MM.1S (cell line): ENCODE data around the gene NCKAP5.

Experiments used
- DNase-seq: peaks from one replicate; pipeline ENCODE4 v3.0.0-alpha.2; 2015
- H2AFZ ChIP-seq: fragments of 300-600 bp; sonication (generic); 2 replicates; pipeline ENCODE4 v1.6.0; 2016; ENCODE audit warnings: antibody characterized with exemption, low read length
- H3F3A ChIP-seq: fragments of 300-600 bp; sonication (generic); 2 replicates; pipeline ENCODE4 v1.6.1; 2016; ENCODE audit warnings: mild to moderate bottlenecking, antibody characterized with exemption, low read length, moderate library complexity, mixed read lengths; ENCODE audit not compliant: insufficient read depth
- H3K27ac ChIP-seq: fragments of 300-600 bp; sonication (generic); 2 replicates; pipeline ENCODE4 v1.5.1; 2016; ENCODE audit warnings: mild to moderate bottlenecking, low read length
- H3K27me3 ChIP-seq: fragments of 300-600 bp; sonication (generic); replicated peaks from 2 replicates; pipeline ENCODE4 v1.6.0; 2016; ENCODE audit warnings: low read length; ENCODE audit not compliant: insufficient read depth
- H3K36me3 ChIP-seq: fragments of 300-600 bp; sonication (generic); replicated peaks from 2 replicates; pipeline ENCODE4 v1.6.1; 2016; ENCODE audit warnings: mild to moderate bottlenecking, low read length, mixed read lengths; ENCODE audit not compliant: insufficient read depth
- H3K4me1 ChIP-seq: fragments of 300-600 bp; sonication (generic); 2 replicates; pipeline ENCODE4 v1.6.1; 2016; ENCODE audit warnings: low read length, mixed read lengths
- H3K4me2 ChIP-seq: fragments of 300-600 bp; sonication (generic); 2 replicates; pipeline ENCODE4 v1.6.0; 2016; ENCODE audit warnings: low read depth, low read length
- H3K4me3 ChIP-seq: fragments of 300-600 bp; sonication (generic); 2 replicates; pipeline ENCODE4 v1.5.1; 2016; ENCODE audit warnings: low read length, mixed read lengths
- H3K79me2 ChIP-seq: fragments of 300-600 bp; sonication (generic); 2 replicates; pipeline ENCODE4 v1.6.1; 2016; ENCODE audit warnings: mixed run types, low read length, mixed read lengths
- H3K9ac ChIP-seq: fragments of 300-600 bp; sonication (generic); 2 replicates; pipeline ENCODE4 v1.6.1; 2016; ENCODE audit warnings: low read length, mixed read lengths
- H3K9me2 ChIP-seq: fragments of 300-600 bp; sonication (generic); replicated peaks from 2 replicates; pipeline ENCODE4 v1.6.1; 2016; ENCODE audit warnings: mild to moderate bottlenecking, low read length, mixed read lengths; ENCODE audit not compliant: insufficient read depth
- H3K9me3 ChIP-seq: fragments of 300-600 bp; sonication (generic); replicated peaks from 2 replicates; pipeline ENCODE4 v1.6.1; 2016; ENCODE audit warnings: mild to moderate bottlenecking, low read length, mixed read lengths; ENCODE audit not compliant: insufficient read depth
- H4K20me1 ChIP-seq: fragments of 300-600 bp; sonication (generic); 2 replicates; pipeline ENCODE4 v1.6.1; 2016; ENCODE audit warnings: mild to moderate bottlenecking, low read length, moderate library complexity, mixed read lengths; ENCODE audit not compliant: insufficient read depth
- EZH2 ChIP-seq: fragments of 300-600 bp; sonication (generic); optimal IDR thresholded peaks from 2 replicates; pipeline ENCODE3; 2017; ENCODE audit warnings: low read depth, mild to moderate bottlenecking, antibody characterized with exemption, low read length, mixed read lengths
- EZH2phosphoT487 ChIP-seq: fragments of 300-600 bp; sonication (generic); IDR thresholded peaks from 2 replicates; pipeline ENCODE4 v1.6.1; 2018; ENCODE audit warnings: antibody characterized with exemption, low read length
- TF ChIP-seq, protein P1 (sequence below): fragments of 300-600 bp; sonication (generic); IDR thresholded peaks from 2 replicates; pipeline ENCODE4 v1.5.1; 2016; ENCODE audit warnings: antibody characterized with exemption, low read length, mixed read lengths

The NCKAP5 gene

DNA sequence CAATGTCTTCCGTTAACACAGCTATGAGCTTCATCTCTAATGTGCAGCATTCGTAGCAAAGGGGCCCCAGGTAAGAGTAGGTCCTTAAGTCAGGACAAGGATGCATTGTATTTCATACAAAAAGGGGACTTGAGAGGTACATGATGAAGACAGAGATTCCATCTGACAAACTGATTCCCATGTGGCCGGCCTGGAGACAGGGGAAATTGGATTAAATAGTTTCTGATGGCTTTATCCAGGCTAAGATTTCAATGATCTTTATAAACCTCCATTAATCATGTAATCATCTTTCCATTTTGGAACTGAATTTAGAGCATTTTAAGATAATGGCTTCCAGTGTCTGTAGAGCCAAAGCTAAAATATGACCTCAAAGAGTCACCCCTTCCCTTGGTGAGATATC, 111.3 kb downstream of the NCKAP5 start:
- Histone ChIP-seq H3K9ac (no peak overlapping the region), H3K9me2 (no peaks in the 10 kb centered on the region), H3K79me2 (no peaks in the 10 kb centered on the region), H3K27ac (no peak overlapping the region), H3F3A (no peaks in the 10 kb centered on the region), H3K4me1 (no peaks in the 10 kb centered on the region), H3K27me3 (no peaks in the 10 kb centered on the region), H2AFZ (no peak overlapping the region), H3K36me3 (no peaks in the 10 kb centered on the region), H3K9me3 (no peaks in the 10 kb centered on the region), H3K4me2 (no peak overlapping the region), H4K20me1 (no peaks in the 10 kb centered on the region), H3K4me3 (no peak overlapping the region)
- no peak for DNase-seq
- TF ChIP-seq, protein P1, sequence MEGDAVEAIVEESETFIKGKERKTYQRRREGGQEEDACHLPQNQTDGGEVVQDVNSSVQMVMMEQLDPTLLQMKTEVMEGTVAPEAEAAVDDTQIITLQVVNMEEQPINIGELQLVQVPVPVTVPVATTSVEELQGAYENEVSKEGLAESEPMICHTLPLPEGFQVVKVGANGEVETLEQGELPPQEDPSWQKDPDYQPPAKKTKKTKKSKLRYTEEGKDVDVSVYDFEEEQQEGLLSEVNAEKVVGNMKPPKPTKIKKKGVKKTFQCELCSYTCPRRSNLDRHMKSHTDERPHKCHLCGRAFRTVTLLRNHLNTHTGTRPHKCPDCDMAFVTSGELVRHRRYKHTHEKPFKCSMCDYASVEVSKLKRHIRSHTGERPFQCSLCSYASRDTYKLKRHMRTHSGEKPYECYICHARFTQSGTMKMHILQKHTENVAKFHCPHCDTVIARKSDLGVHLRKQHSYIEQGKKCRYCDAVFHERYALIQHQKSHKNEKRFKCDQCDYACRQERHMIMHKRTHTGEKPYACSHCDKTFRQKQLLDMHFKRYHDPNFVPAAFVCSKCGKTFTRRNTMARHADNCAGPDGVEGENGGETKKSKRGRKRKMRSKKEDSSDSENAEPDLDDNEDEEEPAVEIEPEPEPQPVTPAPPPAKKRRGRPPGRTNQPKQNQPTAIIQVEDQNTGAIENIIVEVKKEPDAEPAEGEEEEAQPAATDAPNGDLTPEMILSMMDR = no peak
- TF ChIP-seq EZH2phosphoT487 = no peak
- TF ChIP-seq EZH2 = no peak

DNA sequence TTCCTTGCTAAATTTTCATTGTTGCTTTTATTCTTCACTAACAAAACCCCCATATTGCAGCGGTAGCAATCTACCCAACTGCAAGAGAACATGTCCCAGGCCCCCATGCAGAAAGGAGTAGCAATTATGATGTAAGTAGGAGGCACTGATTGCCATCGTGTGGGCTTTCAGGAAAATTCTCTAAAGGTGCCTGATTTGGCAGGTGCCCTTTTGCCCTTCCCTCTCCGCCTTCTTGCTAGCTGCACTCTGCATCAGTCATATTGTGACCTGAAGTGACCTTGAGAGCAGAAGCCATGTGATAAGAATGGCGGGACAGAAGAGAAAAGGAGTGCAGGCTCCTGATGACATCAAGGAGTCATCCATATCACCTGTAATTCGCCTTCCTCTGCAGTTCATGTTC, 112.1 kb downstream of the NCKAP5 start:
- no peaks in the 10 kb centered on the region for H3K79me2 ChIP-seq
- H3K9me3 ChIP-seq = no peaks in the 10 kb centered on the region
- H3K4me3 ChIP-seq = no peak overlapping the region
- no peak overlapping the region for H3K4me2 ChIP-seq
- no peaks in the 10 kb centered on the region for H3K36me3 ChIP-seq
- no peak overlapping the region for H2AFZ ChIP-seq
- no peak for TF ChIP-seq EZH2phosphoT487
- TF ChIP-seq, protein P1 = no peak
- TF ChIP-seq EZH2 = no peak
- H4K20me1 ChIP-seq = no peaks in the 10 kb centered on the region
- H3K27me3 ChIP-seq = no peaks in the 10 kb centered on the region
- H3K9ac ChIP-seq = no peak overlapping the region
- H3K9me2 ChIP-seq = no peaks in the 10 kb centered on the region
- no peaks in the 10 kb centered on the region for H3F3A ChIP-seq
- H3K4me1 ChIP-seq = no peaks in the 10 kb centered on the region
- H3K27ac ChIP-seq = no peak overlapping the region
- DNase-seq = no peak

DNA sequence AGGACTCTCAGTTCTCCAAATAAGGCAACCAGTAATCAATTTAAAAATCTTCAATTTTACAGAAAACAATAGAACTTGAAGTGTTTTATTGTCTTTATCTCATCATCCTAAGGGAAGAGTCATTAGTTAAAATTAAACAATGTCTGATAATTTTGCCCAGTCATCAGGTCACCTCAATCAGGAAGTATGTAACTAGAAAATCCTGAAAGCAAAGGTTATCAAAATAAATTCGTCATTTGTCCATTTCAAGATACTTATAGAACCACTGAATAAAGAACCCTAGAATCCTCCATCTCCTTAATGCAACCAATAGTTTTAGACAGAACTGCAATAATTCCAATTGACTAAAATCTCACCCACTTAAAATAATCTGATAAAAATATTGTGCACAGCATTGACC, 115.2 kb downstream of the NCKAP5 start:
- Histone ChIP-seq H3K4me1 (no peaks in the 10 kb centered on the region), H3K9me3 (no peaks in the 10 kb centered on the region), H3K27me3 (no peaks in the 10 kb centered on the region), H3K4me2 (no peak overlapping the region), H3K79me2 (no peaks in the 10 kb centered on the region), H3K9ac (no peak overlapping the region), H4K20me1 (no peaks in the 10 kb centered on the region), H3K36me3 (no peaks in the 10 kb centered on the region), H3K9me2 (no peaks in the 10 kb centered on the region), H3F3A (no peaks in the 10 kb centered on the region), H2AFZ (no peak overlapping the region), H3K27ac (no peak overlapping the region), H3K4me3 (no peak overlapping the region)
- no peak for DNase-seq
- TF ChIP-seq EZH2 (no peak), EZH2phosphoT487 (no peak)
- TF ChIP-seq, protein P1 = no peak

DNA sequence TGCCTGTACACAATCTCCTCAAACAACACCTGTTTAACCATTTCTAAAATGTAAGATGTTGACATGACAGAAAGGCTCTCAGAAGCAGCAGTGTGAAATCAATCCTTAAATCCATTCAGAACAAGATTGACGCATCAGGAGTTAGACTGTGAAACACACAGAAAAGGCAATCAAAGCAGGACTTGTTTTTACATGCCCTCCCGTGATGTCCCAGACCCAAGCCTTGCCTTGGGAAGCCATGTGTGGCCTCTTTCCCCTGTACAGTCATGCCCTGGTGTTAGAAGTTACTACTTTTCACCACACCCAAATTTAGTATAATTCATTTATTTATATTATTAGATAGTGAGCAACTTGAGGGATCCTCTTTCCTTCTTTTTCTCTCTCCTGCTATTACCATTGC, 115.7 kb downstream of the NCKAP5 start:
- DNase-seq = no peak
- TF ChIP-seq EZH2 = no peak
- no peak for TF ChIP-seq EZH2phosphoT487
- TF ChIP-seq, protein P1 = no peak
- no peaks in the 10 kb centered on the region for H3K9me2 ChIP-seq

More for the DNA sequence above, 115.7 kb downstream of the NCKAP5 start:
- H3K36me3 ChIP-seq = no peaks in the 10 kb centered on the region
- no peak overlapping the region for H2AFZ ChIP-seq
- no peaks in the 10 kb centered on the region for H4K20me1 ChIP-seq
- no peak overlapping the region for H3K9ac ChIP-seq
- no peaks in the 10 kb centered on the region for H3K4me1 ChIP-seq
- H3K27me3 ChIP-seq = no peaks in the 10 kb centered on the region
- no peak overlapping the region for H3K27ac ChIP-seq
- H3F3A ChIP-seq = no peaks in the 10 kb centered on the region
- H3K9me3 ChIP-seq = no peaks in the 10 kb centered on the region
- no peak overlapping the region for H3K4me3 ChIP-seq
- no peak overlapping the region for H3K4me2 ChIP-seq
- H3K79me2 ChIP-seq = no peaks in the 10 kb centered on the region
